GM23248 (cell line): ENCODE measurements around the gene NHERF1.

Source experiments
- EZH2 ChIP-seq: fragments of 200-600 bp; sonication (generic); IDR thresholded peaks from 2 replicates; pipeline ENCODE4 v1.6.1; 2018; ENCODE audit warnings: antibody characterized with exemption, mild to moderate bottlenecking; ENCODE audit not compliant: insufficient read depth, poor library complexity, severe bottlenecking
- EZH2phosphoT487 ChIP-seq: fragments of 200-600 bp; sonication (generic); IDR thresholded peaks from 2 replicates; pipeline ENCODE4 v1.6.1; 2018; ENCODE audit warnings: antibody characterized with exemption, moderate library complexity, mild to moderate bottlenecking, low read depth; ENCODE audit not compliant: insufficient read depth

GRCh38 chr17:74757931-74758847 is 9.8 kb downstream of the NHERF1 start:
- TF ChIP-seq EZH2 (no peak), EZH2phosphoT487 (no peak)
